WTC11 (cell line): ENCODE results near the gene KRT6B. TPM values are rescaled to one million over a fixed set of nuclear protein-coding genes. Genes with fewer than 3 reads are reported as not detected.
"Not testable (repeated sequence)": the region's sequence is repeated elsewhere in the genome, so short reads cannot be mapped to it uniquely, and the experiment has no call there.

Experiments used
- ATAC-seq: fragments of 200-7000 bp; cut with Tn5 transposase; 2 replicates; pipeline ENCODE4 v1.10.0; 2021; ENCODE audit warnings: mild to moderate bottlenecking, moderate library complexity
- CTCF ChIA-PET: fragments of 300-600 bp; sonication (Branson Sonifier 250); formaldehyde crosslinking; loops from one replicate; lab custom pipeline; 2021; ENCODE audit warnings: antibody characterized with exemption; lab: Charles Lee
- POLR2A ChIA-PET: fragments of 350-600 bp; sonication (Branson Sonifier 250); formaldehyde crosslinking; loops from one replicate; lab custom pipeline; 2021; ENCODE audit warnings: antibody characterized with exemption; lab: Charles Lee
- DNase-seq: peaks from one replicate; pipeline ENCODE4 v3.0.0; 2021; ENCODE audit warnings: low spot score
- H3K27ac Mint-ChIP-seq: 2 replicates; pipeline ENCODE4 v1.8.0; 2021; ENCODE audit warnings: mixed read lengths
- H3K27me3 Mint-ChIP-seq: 2 replicates; pipeline ENCODE4 v1.8.0; 2021; ENCODE audit warnings: low read depth, mild to moderate bottlenecking, moderate library complexity, mixed read lengths
- H3K36me3 Mint-ChIP-seq: 2 replicates; pipeline ENCODE4 v1.8.0; 2021; ENCODE audit warnings: mixed read lengths
- H3K4me1 Mint-ChIP-seq: 2 replicates; pipeline ENCODE4 v1.8.0; 2022; ENCODE audit warnings: mixed read lengths
- H3K4me3 Mint-ChIP-seq: 2 replicates; pipeline ENCODE4 v1.8.0; 2021; ENCODE audit warnings: mild to moderate bottlenecking, moderate library complexity, mixed read lengths
- H3K9me3 Mint-ChIP-seq: 2 replicates; pipeline ENCODE4 v1.8.0; 2021; ENCODE audit warnings: mixed read lengths
- ARID4B ChIP-seq: sonication (generic); formaldehyde crosslinking; IDR thresholded peaks from 2 replicates; pipeline ENCODE4 v1.8.0; 2023; ENCODE audit warnings: missing genetic modification reagents, mild to moderate bottlenecking, borderline replicate concordance
- ATF1 ChIP-seq: sonication (generic); formaldehyde crosslinking; IDR thresholded peaks from 2 replicates; pipeline ENCODE4 v1.8.1; 2023; ENCODE audit warnings: mild to moderate bottlenecking, moderate library complexity, missing genetic modification reagents
- ATF3 ChIP-seq: sonication (generic); formaldehyde crosslinking; conservative IDR thresholded peaks from 2 replicates; pipeline ENCODE4 v1.8.1; 2022; ENCODE audit warnings: mild to moderate bottlenecking, missing genetic modification reagents
- ATF6 ChIP-seq: sonication (generic); formaldehyde crosslinking; IDR thresholded peaks from 2 replicates; pipeline ENCODE4 v1.8.1; 2023; ENCODE audit warnings: mild to moderate bottlenecking, missing genetic modification reagents
- E2F4 ChIP-seq: sonication (generic); formaldehyde crosslinking; IDR thresholded peaks from 2 replicates; pipeline ENCODE4 v1.8.1; 2022; ENCODE audit warnings: low read depth, mild to moderate bottlenecking, moderate library complexity, missing genetic modification reagents, borderline replicate concordance
- EMX1 ChIP-seq: fragments of 250-450 bp; sonication (Bioruptor Pico); IDR thresholded peaks from 2 replicates; pipeline ENCODE4 v1.8.0; 2021; ENCODE audit warnings: mild to moderate bottlenecking
- FOXP4 ChIP-seq: sonication (generic); formaldehyde crosslinking; IDR thresholded peaks from 2 replicates; pipeline ENCODE4 v1.8.0; 2022; ENCODE audit warnings: mild to moderate bottlenecking, missing genetic modification reagents
- MXD4 ChIP-seq: fragments of 250-450 bp; sonication (Bioruptor Pico); IDR thresholded peaks from 2 replicates; pipeline ENCODE4 v1.8.0; 2021; ENCODE audit warnings: mild to moderate bottlenecking, moderate library complexity, borderline replicate concordance
- NFATC4 ChIP-seq: fragments of 250-450 bp; sonication (Bioruptor Pico); IDR thresholded peaks from 2 replicates; pipeline ENCODE4 v1.9.0; 2021; ENCODE audit warnings: mild to moderate bottlenecking
- NR2C2 ChIP-seq: sonication (generic); formaldehyde crosslinking; IDR thresholded peaks from 2 replicates; pipeline ENCODE4 v1.8.0; 2022; ENCODE audit warnings: mild to moderate bottlenecking, missing genetic modification reagents
- SP1 ChIP-seq: sonication (generic); formaldehyde crosslinking; conservative IDR thresholded peaks from 2 replicates; pipeline ENCODE4 v1.8.1; 2022; ENCODE audit warnings: missing genetic modification reagents
- TCF7 ChIP-seq: sonication (generic); formaldehyde crosslinking; IDR thresholded peaks from 2 replicates; pipeline ENCODE4 v1.8.0; 2022; ENCODE audit warnings: mild to moderate bottlenecking, low read depth, missing genetic modification reagents, moderate library complexity
- USF2 ChIP-seq: sonication (generic); formaldehyde crosslinking; IDR thresholded peaks from 2 replicates; pipeline ENCODE4 v1.8.1; 2023; ENCODE audit warnings: mild to moderate bottlenecking, missing genetic modification reagents, moderate library complexity
- ZNF121 ChIP-seq: sonication (generic); formaldehyde crosslinking; IDR thresholded peaks from 2 replicates; pipeline ENCODE4 v1.8.0; 2023; ENCODE audit warnings: missing genetic modification reagents
- ZNF219 ChIP-seq: sonication (generic); formaldehyde crosslinking; IDR thresholded peaks from 2 replicates; pipeline ENCODE4 v1.8.0; 2023; ENCODE audit warnings: missing genetic modification reagents, mild to moderate bottlenecking, borderline replicate concordance
- ZNF396 ChIP-seq: fragments of 250-450 bp; sonication (Bioruptor Pico); IDR thresholded peaks from 2 replicates; pipeline ENCODE4 v1.8.0; 2021; ENCODE audit warnings: mild to moderate bottlenecking, moderate library complexity, borderline replicate concordance
- ZNF671 ChIP-seq: fragments of 250-450 bp; sonication (Bioruptor Pico); IDR thresholded peaks from 2 replicates; pipeline ENCODE4 v1.8.0; 2021; ENCODE audit warnings: mild to moderate bottlenecking
- total RNA-seq: library from RNA; stranded (reverse); gene quantifications from 3 replicates; pipeline ENCODE4 v1.2.3, GENCODE V29; 2021

Gene KRT6B
- total RNA-seq, 1 experiment from 2014 or later = not detected

GRCh38 chr12:52413202-52413601, 38.7 kb downstream of the KRT6B start (continued):
- TF ChIP-seq ATF3 (CRISPR knock-in tag) (no peak), USF2 (CRISPR knock-in tag) (no peak), ARID4B (no peak), FOXP4 (CRISPR knock-in tag) (no peak)

- Mint-ChIP-seq H3K4me3 (no peak overlapping the region), H3K4me1 (peaks cover 9% of the 10 kb centered on the region), H3K27ac (no peak overlapping the region), H3K27me3 (no peaks in the 10 kb centered on the region), H3K9me3 (peaks cover 15% of the 10 kb centered on the region), H3K36me3 (peaks cover 7% of the 10 kb centered on the region)
- ChIA-PET POLR2A (no interaction called here), CTCF (interaction anchor here (3.5 to 5.4 kb wide), 2 partner anchors 16 to 17 kb away, joined by 26 to 35 read pairs; no protein-coding TSS in a partner anchor)
- DNase-seq (no peak), ATAC-seq (no peak)
- TF ChIP-seq SP1 (no peak), NR2C2 (CRISPR knock-in tag) (no peak), NFATC4 (CRISPR knock-in tag) (no peak), MXD4 (CRISPR knock-in tag) (no peak), E2F4 (CRISPR knock-in tag) (no peak), ZNF121 (CRISPR knock-in tag) (no peak), ZNF396 (CRISPR knock-in tag) (no peak), ATF6 (CRISPR knock-in tag) (no peak), ATF1 (no peak), ZNF671 (CRISPR knock-in tag) (no peak), TCF7 (CRISPR knock-in tag) (no peak), EMX1 (CRISPR knock-in tag) (no peak), ZNF219 (no peak)
These were observed 40.1 kb downstream of the KRT6B start for GRCh38 chr12:52411815-52412214.

GRCh38 chr12:52410589-52411248, 41.2 kb downstream of the KRT6B start:
- H3K27me3 Mint-ChIP-seq = not testable (repeated sequence)

More at GRCh38 chr12:52410589-52411248, 41.2 kb downstream of the KRT6B start:
- H3K27ac Mint-ChIP-seq, H3K4me3 Mint-ChIP-seq, POLR2A ChIA-PET, H3K4me1 Mint-ChIP-seq, H3K36me3 Mint-ChIP-seq, CTCF ChIA-PET, ATAC-seq, DNase-seq: not testable (repeated sequence)
- peaks cover 15% of the 10 kb centered on the region for H3K9me3 Mint-ChIP-seq
